Upper lobe of right lung (tissue), 1 donor: Measurements from ENCODE around the gene CLDN7. TPM values are rescaled to one million over a fixed set of nuclear protein-coding genes. Genes with fewer than 3 reads are reported as not detected.

ENCODE experiments used
- ATAC-seq: fragments of 200-7000 bp; cut with Tn5 transposase; one replicate; pipeline ENCODE4 v1.9.1; 2020; ENCODE audit warnings: mild to moderate bottlenecking, moderate library complexity
- DNase-seq: peaks from one replicate; pipeline ENCODE4 v3.0.0-alpha.2; 2020
- H3K27ac ChIP-seq: fragments of 200-600 bp; one replicate; pipeline ENCODE4 v1.8.0; 2022
- H3K27me3 ChIP-seq: fragments of 200-600 bp; one replicate; pipeline ENCODE4 v1.8.0; 2022; ENCODE audit warnings: mild to moderate bottlenecking
- H3K36me3 ChIP-seq: fragments of 200-600 bp; one replicate; pipeline ENCODE4 v1.8.0; 2022
- H3K4me1 ChIP-seq: fragments of 200-600 bp; one replicate; pipeline ENCODE4 v1.8.0; 2022
- H3K4me3 ChIP-seq: fragments of 200-600 bp; one replicate; pipeline ENCODE4 v1.8.0; 2022; ENCODE audit warnings: mild to moderate bottlenecking
- H3K9me3 ChIP-seq: fragments of 200-600 bp; one replicate; pipeline ENCODE4 v1.8.0; 2022
- CTCF ChIP-seq: fragments of 200-600 bp; IDR thresholded peaks from one replicate; pipeline ENCODE4 v1.8.0; 2022; ENCODE audit warnings: antibody characterized with exemption
- intact Hi-C: fragments of 100-400 bp; cut with DNase I; formaldehyde crosslinking; loops from one replicate; pipeline ENCODE4 v1.11.0; 2022
- total RNA-seq: library from RNA; stranded (reverse); fragmentation: NEBNext Ultra II Directional; extraction: Animal tissue kit (Norgen Biotek cat#: 25700); gene quantifications from one replicate; pipeline ENCODE4 v1.2.1, GENCODE V29; 2021
- donor health status: DM: no; HTN: yes; CAD: no; lungs with severe emphysema.

The CLDN7 gene
- total RNA-seq, 1 donor from 2014 or later = 117 TPM

GRCh38 chr17:7251661-7252175 lies 10.6 kb downstream of the CLDN7 start, which contains the start of gene CTDNEP1:
CTDNEP1 (minus strand) TSS chr17:7251734; CDS start chr17:7251296, 438 bp downstream.
- TF ChIP-seq CTCF = no peak
- Histone ChIP-seq H3K27me3 (no peaks in the 10 kb centered on the region), H3K4me3 (peak within 1 kb of the TSS; percentile 91), H3K27ac (peak within 1 kb of the TSS; percentile 99), H3K36me3 (peaks cover 32% of the 10 kb centered on the region), H3K9me3 (no peaks in the 10 kb centered on the region), H3K4me1 (peaks cover 32% of the 10 kb centered on the region)
- intact Hi-C loops = no loop called here
- peak; percentile 92 for ATAC-seq
- DNase-seq = peak; percentile 92

- H3K27ac ChIP-seq = peak overlapping the region; percentile 99
- H3K36me3 ChIP-seq = peaks cover 32% of the 10 kb centered on the region
- no peaks in the 10 kb centered on the region for H3K9me3 ChIP-seq
- H3K27me3 ChIP-seq = no peaks in the 10 kb centered on the region
- ATAC-seq (no peak), DNase-seq (no peak)
- intact Hi-C loops = no loop called here
- no peak for TF ChIP-seq CTCF
- peak overlapping the region; percentile 91 for H3K4me3 ChIP-seq
- H3K4me1 ChIP-seq = peaks cover 32% of the 10 kb centered on the region
Measured at GRCh38 chr17:7250695-7251627, 11.3 kb downstream of the CLDN7 start.

GRCh38 chr17:7249830-7250229 lies 12.4 kb downstream of the CLDN7 start:
- Histone ChIP-seq H3K9me3 (no peaks in the 10 kb centered on the region), H3K4me3 (peak overlapping the region; percentile 91), H3K27ac (peak overlapping the region; percentile 99), H3K36me3 (peaks cover 32% of the 10 kb centered on the region), H3K27me3 (no peaks in the 10 kb centered on the region), H3K4me1 (peaks cover 32% of the 10 kb centered on the region)
- ATAC-seq = no peak
- DNase-seq = no peak
- TF ChIP-seq CTCF = no peak
- intact Hi-C loops = no loop called here

GRCh38 chr17:7249214-7249613 lies 13.1 kb downstream of the CLDN7 start:
- Histone ChIP-seq H3K4me1 (peaks cover 32% of the 10 kb centered on the region), H3K4me3 (no peak overlapping the region), H3K27ac (no peak overlapping the region), H3K27me3 (no peaks in the 10 kb centered on the region), H3K36me3 (peaks cover 32% of the 10 kb centered on the region), H3K9me3 (no peaks in the 10 kb centered on the region)
- DNase-seq (no peak), ATAC-seq (no peak)
- intact Hi-C loops = no loop called here
- no peak for TF ChIP-seq CTCF

- H3K27me3 ChIP-seq = no peaks in the 10 kb centered on the region
- DNase-seq (no peak), ATAC-seq (no peak)
- no peaks in the 10 kb centered on the region for H3K9me3 ChIP-seq
- no peak overlapping the region for H3K27ac ChIP-seq
- intact Hi-C loops = no loop called here
- H3K36me3 ChIP-seq = peaks cover 33% of the 10 kb centered on the region
- H3K4me1 ChIP-seq = peaks cover 33% of the 10 kb centered on the region
- H3K4me3 ChIP-seq = no peak overlapping the region
- no peak for TF ChIP-seq CTCF
Measured at GRCh38 chr17:7248796-7249195, 13.5 kb downstream of the CLDN7 start.
